Kidney glomerular epithelial cell (primary cell): Measurements from ENCODE around the gene GPRIN3.

Experiments used
- DNase-seq: peaks from one replicate; lab custom pipeline; 2025; lab: John Stamatoyannopoulos, UW

GPRIN3 gene

DNA sequence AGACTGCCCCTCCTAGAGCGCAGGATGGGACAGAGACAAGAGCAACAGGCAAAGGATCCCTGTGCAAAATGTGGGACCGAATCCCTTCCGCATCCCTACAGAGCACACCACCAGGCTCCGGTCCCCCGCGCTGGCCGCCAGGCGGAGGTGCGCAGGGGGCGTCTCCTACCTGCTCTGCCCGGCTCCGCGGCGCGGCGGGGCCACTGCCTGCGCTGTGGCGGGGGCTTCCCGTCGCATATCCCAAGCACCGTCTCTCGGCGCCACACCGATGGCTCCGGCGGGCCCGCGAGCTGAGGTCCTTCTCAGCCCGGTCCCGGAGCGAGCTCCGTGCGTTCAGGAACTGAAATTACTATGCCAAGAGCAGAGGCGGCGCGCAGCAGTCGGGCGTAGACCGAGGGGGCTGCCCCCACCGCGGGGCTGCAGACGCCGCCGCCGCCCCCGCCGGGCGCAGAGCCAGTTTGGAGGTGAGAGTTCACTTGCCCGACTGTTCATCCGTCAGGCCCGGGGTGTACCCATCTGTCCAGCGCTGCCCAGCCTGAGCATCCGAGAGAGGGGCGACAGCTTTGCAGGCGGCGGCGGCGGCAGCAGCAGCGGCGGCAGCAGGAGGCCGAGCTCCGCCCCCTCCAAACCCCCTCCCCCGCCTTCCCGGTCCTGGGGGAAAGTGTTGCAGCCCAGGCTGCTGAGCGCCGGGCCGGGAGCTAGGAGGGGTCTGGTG, at the start of gene GPRIN3:
TSS of gene GPRIN3 (minus strand) at position 355 of the 715 bp plus-strand sequence. CDS start 57,690 bp downstream, outside the sequence.
- no peak for DNase-seq

GRCh38 chr4:89357340-89357739, 49.7 kb upstream of the GPRIN3 start:
- DNase-seq = no peak

GRCh38 chr4:89356086-89356485, 48.5 kb upstream of the GPRIN3 start:
- no peak for DNase-seq

GRCh38 chr4:89353514-89353913, 45.9 kb upstream of the GPRIN3 start:
- no peak for DNase-seq

DNA sequence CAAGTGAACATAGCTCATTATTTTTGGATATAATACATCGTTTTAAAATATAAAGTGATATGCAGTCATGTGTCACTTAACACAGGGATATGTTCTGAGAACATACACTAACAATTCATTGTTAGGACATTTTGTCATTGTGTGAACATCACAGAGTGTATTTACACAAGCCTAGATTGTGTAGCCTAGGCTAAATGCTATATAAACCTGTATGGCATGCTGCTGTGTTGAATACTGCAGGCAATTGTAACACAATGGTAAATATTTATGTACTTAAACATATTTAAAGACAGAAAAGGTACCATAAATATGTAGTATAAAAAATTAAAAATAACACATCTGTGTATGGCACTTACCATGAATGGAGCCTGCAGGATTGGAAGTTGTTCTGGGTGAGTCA, 44.9 kb upstream of the GPRIN3 start:
- no peak for DNase-seq

- no peak for DNase-seq
Observed at GRCh38 chr4:89351201-89351600, 43.6 kb upstream of the GPRIN3 start.

DNA sequence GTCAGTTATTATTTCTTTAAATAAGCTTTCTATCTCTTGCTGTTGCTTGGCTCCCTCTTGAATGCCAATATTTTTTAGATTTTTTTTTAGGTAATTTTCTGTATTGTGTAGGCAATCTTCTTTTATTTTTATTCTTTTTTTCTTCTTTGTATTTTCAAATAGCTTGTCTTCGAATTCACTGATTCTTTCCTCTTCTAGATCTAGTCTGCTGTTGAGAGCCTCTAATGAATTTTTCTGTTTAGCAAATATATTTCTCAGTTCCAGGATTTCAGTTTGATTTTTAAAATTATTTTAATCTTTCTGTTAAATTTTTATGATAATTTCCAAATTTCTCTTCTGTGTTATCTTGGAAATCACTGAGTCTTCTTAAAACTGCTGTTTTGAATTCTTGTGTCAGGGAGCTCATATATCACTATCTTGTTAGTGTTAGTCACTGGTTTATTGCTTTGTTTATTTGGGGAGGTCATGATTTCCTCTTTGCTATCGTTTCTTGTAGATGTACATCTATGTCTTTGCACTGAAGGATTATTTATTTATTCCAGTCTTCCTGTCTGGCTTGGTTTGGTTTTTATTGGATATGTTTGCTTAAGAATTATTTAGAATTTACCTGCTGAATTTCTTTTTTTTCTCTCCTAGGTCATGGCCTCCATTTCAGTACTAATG, 39.9 kb upstream of the GPRIN3 start:
- DNase-seq = no peak

- no peak for DNase-seq
Observed at GRCh38 chr4:89344571-89344970, 37.0 kb upstream of the GPRIN3 start.

DNA sequence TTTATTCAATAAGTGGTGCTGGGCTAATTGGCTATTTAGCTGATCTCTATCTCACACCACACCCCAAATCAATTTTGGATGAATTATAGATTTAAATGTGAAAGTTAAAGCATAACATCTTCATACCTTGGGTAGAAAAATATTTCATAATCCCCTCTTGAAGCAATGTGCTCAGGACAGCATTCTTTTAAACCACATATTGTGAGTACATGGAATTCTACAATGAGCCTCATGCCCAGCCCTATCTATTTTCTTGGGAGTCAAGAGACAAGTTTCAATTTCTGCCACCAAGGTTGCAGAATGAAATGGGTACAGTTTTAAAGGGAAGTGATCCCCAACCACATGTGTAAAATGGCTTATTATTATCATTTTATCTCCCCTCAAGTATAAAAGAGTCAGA, 30.6 kb upstream of the GPRIN3 start:
- no peak for DNase-seq

GRCh38 chr4:89337681-89338080, 30.1 kb upstream of the GPRIN3 start:
- DNase-seq = no peak

- DNase-seq = no peak
Observed at GRCh38 chr4:89336818-89337420, 29.3 kb upstream of the GPRIN3 start.

DNA sequence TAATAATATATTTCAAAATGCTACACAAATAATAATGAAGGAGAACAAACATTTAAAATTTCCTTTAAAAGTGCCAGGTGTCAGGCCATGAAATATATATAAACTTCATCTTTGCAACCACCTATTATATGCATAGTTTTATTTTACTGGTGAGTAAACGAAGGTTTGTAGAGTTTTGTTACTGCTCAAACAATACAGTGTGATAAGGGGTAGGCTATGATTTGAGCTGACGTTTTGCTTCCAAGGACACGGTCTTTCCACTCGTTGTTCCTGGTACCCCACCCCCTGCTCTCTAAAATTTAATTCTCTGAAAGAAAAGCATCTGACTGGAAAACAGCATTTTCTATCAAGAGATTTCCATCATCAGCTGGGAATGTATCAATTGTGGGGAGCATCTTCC, 27.2 kb upstream of the GPRIN3 start:
- DNase-seq = no peak

DNA sequence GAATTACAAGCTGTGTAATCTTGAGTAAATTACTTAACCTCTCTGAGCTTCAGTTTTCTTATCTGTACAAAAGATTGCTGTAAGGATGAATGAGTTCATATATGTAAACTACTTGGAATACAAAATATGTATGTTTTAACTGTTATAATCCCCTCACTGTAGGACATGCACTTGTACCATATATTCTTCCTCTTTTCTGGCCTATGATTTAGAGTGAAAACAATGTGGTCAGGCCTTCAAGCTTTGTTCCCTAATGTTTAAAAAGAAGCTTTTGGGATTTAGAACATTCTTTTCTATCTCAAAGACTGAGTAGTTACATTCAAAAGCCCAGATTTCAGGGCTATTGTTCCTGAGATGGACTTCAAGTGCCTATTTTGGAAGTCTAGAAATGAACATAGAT, 26.7 kb upstream of the GPRIN3 start:
- no peak for DNase-seq

DNA sequence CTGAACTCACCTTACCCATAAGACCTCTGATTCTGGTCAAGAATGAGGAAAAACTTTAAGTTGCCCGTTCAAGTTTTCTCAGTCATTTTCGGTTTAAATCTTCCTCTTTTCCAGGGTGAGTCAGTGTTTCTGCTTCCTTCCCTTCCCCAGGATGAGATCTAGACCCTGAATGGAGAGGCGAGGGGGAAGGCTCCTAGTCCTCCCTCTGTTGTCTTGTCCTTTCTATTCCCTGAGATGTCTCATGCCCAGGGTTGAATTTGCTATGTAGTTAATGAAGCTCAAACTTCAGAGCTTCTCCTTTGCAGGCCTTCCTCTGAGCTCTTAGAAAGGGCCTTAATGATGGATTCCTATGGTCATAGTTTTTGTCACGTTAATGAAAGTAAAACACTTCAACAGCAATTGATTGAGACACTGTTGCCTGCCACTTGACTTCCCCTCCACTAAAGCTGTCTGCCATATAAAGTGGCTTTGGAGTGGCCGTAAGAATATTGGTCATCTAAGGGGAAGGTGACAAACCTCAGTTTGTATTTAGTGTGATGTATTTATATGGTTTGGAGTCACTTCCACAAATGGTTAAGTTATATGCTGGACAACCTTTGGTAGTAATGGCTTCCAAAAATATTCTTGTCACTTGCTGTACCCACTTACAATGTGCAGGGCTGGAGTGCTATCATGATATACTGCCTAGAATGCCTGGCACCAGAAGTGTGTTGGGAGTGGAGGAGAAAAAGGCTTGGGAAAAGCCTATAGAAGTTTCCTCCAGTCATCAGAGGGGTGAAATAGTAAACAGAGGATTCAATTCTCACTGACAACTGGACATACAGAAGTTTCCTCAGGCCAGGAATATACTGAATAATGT, 24.3 kb upstream of the GPRIN3 start:
- no peak for DNase-seq

DNA sequence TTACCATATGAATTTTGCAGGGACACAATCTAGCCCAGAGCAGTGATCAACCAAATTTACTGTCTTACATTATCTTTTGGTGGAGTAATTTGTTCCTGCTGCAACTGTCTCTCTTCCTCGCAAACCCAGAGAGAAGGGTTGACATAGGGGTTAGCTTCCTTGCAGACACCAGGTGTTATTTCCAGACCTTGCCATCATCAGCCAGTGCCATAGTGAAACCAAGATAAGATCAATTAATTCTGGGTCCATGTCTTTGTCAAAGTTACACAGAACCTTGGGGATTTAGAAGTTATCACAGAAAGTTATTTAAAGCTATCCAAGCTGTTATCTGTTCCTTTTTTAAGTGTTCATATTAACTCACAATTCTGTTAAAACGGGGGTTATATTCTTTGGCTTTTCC, 23.6 kb upstream of the GPRIN3 start:
- DNase-seq = no peak

- DNase-seq = no peak
Observed at GRCh38 chr4:89329280-89329679, 21.7 kb upstream of the GPRIN3 start.

DNA sequence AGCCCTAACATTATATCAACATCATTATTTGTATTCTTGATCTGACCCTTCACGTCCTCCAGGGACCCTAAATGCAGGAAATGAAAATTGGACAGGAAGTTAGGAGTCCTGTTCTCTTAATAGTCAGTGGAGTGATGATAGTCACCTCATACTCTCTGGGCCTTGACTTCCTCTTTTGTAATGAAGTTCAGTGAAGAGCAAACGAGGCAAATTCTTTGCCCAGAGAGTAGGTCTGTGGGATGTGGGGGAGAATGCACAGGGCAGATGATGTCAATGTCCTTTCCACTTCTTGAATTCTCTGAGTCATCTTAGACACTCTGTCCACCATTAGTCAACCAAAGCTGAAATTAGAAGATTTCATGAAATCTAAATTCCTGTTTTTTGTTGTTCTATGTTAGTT, 17.1 kb upstream of the GPRIN3 start:
- peak; percentile 86 for DNase-seq

- no peak for DNase-seq
Observed at GRCh38 chr4:89322671-89323070, 15.1 kb upstream of the GPRIN3 start.

DNA sequence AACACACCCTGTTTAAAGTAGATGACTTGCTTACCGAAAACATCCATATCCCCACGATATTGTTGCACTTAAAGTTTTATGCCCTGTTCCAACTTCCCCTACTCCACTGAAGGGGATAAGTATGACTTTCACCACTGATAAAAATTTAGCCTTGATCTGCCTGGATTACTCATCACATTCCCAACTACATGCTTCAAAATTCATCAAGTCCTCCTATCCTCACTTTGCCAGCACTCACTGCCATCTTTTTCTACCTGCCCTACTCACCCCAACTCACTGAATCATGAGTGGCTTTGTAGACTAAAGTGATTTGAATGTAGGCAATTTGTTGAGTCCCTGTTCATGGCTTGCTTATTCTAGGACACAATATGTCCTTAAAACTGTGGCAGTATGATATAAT, 12.2 kb upstream of the GPRIN3 start:
- no peak for DNase-seq

GRCh38 chr4:89316931-89317366, 9.3 kb upstream of the GPRIN3 start:
- no peak for DNase-seq

GRCh38 chr4:89316211-89316610, 8.6 kb upstream of the GPRIN3 start:
- no peak for DNase-seq

DNA sequence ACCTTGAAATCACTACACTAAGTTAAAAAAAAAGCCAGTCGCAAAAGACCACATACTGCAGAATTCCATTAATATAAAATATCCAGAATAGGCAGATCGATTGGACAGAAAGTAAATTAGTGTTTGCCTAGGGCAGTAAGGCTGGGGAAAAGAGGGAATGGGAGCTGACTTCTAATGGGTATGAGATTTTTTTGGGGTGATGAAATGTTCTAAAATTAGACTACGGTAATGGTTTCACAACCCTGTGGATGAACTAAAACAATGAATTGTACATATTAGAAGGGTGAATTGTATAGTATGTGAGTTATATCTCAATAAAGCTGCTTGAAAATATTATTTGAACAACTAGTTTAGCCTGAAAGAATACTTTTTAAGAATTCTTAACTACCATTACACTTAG, 6.7 kb upstream of the GPRIN3 start:
- DNase-seq = no peak
